ENCODE data around the gene AFAP1L1. TPM values are rescaled to one million over a fixed set of nuclear protein-coding genes. Genes with fewer than 3 reads are reported as not detected.

AFAP1L1 gene
- total and polyA plus RNA-seq, 2 donors (not counting 3 experiments of a cell fraction or from before 2014, with no cell fraction given): 7.9 to 73.2 TPM

GRCh38 chr5:149298842-149299404 is 27.3 kb downstream of the AFAP1L1 start:
- H3K4me3 ChIP-seq (replicated peaks in 1 of 3; ENCODE audit: insufficient read depth in 1 of 3, low read depth in 1 of 3, low read length in 3 of 3): no peak overlapping the region
- H3K9me1 ChIP-seq (replicated peaks; ENCODE audit: control insufficient read depth, extremely low read depth, insufficient read depth, low read length): no peaks in the 10 kb centered on the region
- H3K27me3 ChIP-seq (ENCODE audit: control insufficient read depth in 2 of 2, insufficient read depth in 2 of 2, low read length in 2 of 2): no peaks in the 10 kb centered on the region
- H3K9me3 ChIP-seq (replicated peaks; ENCODE audit: control insufficient read depth, insufficient read depth, low read length): no peaks in the 10 kb centered on the region
- FAIRE-seq: peak; percentile 100
- H3K9ac ChIP-seq (replicated peaks; ENCODE audit: extremely low read depth, insufficient read depth, low read length): peak overlapping the region; percentile 37
- H3K79me2 ChIP-seq (ENCODE audit: control insufficient read depth, insufficient read depth, low read length): no peaks in the 10 kb centered on the region
- ChIA-PET CTCF (interaction anchor here (0.9 to 4.6 kb wide), 12 partner anchors 10 to 266 kb away, joined by 3 to 26 read pairs (median 6); no protein-coding TSS in a partner anchor), POLR2A (interaction anchor here (1.0 to 1.9 kb wide), 2 partner anchors 11 kb away, joined by 3 to 10 read pairs; no protein-coding TSS in a partner anchor)
- intact Hi-C loops (cut with micrococcal nuclease): loop anchor here (1.0 to 2.0 kb wide), 3 partner anchors 10 to 46 kb away; partner anchors contain the start of gene GRPEL2
- BruUV-seq (replicated peaks): no TSS peak
- no peaks in the 10 kb centered on the region for H4K20me1 ChIP-seq (replicated peaks; ENCODE audit: control insufficient read depth, extremely low read depth, insufficient read depth, low read length)
- DNase-seq (ENCODE audit: low read depth, low spot score): peak; percentile 97
- H2AFZ ChIP-seq (ENCODE audit: low read depth, low read length): no peak overlapping the region
- H3K4me1 ChIP-seq (ENCODE audit: control insufficient read depth, extremely low read depth, insufficient read depth, low read length): peaks cover 28% of the 10 kb centered on the region
- H3K36me3 ChIP-seq (ENCODE audit: control insufficient read depth in 2 of 2, extremely low read depth in 1 of 2, insufficient read depth in 2 of 2, low read length in 2 of 2): no peaks in the 10 kb centered on the region
- TF ChIP-seq CTCF (IDR thresholded peaks at IDR 0.05; ENCODE audit: extremely low read depth in 1 of 2, insufficient read depth in 1 of 2, low read depth in 1 of 2, low read length in 2 of 2): no peak
- TF ChIP-seq FOS (IDR thresholded peaks at IDR 0.05; ENCODE audit: borderline replicate concordance, insufficient read depth, low read length): no peak
- peak; percentile 41 for TF ChIP-seq JUN (IDR thresholded peaks at IDR 0.05; ENCODE audit: borderline replicate concordance, insufficient read depth, insufficient read length, low read depth)
- TF ChIP-seq GATA2 (IDR thresholded peaks at IDR 0.05; ENCODE audit: insufficient read depth, insufficient read length, low read depth, low read length): peak; percentile 92
- peak; percentile 31 for TF ChIP-seq MYC (IDR thresholded peaks at IDR 0.05; ENCODE audit: low read depth, low read length)
- peak; percentile 74 for TF ChIP-seq MAX (IDR thresholded peaks at IDR 0.05; ENCODE audit: insufficient read depth, insufficient read length)
- peak; percentile 93 for TF ChIP-seq POLR2AphosphoS5 (IDR thresholded peaks at IDR 0.05; ENCODE audit: insufficient read depth, low read depth, low read length)
- TF ChIP-seq POLR2A (IDR thresholded peaks at IDR 0.05; ENCODE audit: low read depth, low read length): peak; percentile 75
- peak overlapping the region; percentile 80 for H3K27ac ChIP-seq (ENCODE audit: insufficient read depth, low read depth, low read length)
- dilution Hi-C loops (cut with MboI; ENCODE audit: extremely low pct_ligation_motif_present, low sequenced_read_pairs): no loop called here
- H3K4me2 ChIP-seq (ENCODE audit: insufficient read depth, low read length): peak overlapping the region; percentile 33
